SKM-1 (cell line): ENCODE data around the gene POMT1.
"Not testable (repeated sequence)": the region's sequence is repeated elsewhere in the genome, so short reads cannot be mapped to it uniquely, and the experiment has no call there.

Experiments
- DNase-seq: peaks from one replicate; lab custom pipeline; 2025; ENCODE audit not compliant: unreplicated experiment; lab: John Stamatoyannopoulos, UW

POMT1 gene

GRCh38 chr9:131494296-131494870 is 8.3 kb upstream of the POMT1 start:
- DNase-seq = no peak

GRCh38 chr9:131495785-131496184 is 6.9 kb upstream of the POMT1 start:
- DNase-seq = no peak

GRCh38 chr9:131496844-131497405 is 5.8 kb upstream of the POMT1 start:
- DNase-seq = no peak

GRCh38 chr9:131499254-131499767 is 3.4 kb upstream of the POMT1 start:
- no peak for DNase-seq

GRCh38 chr9:131500377-131500776 is 2.3 kb upstream of the POMT1 start:
- no peak for DNase-seq

- DNase-seq = no peak
These were observed 1.7 kb upstream of the POMT1 start for GRCh38 chr9:131500939-131501541.

- no peak for DNase-seq
These were observed 1.1 kb downstream of the POMT1 start for GRCh38 chr9:131503626-131504465.

- DNase-seq = no peak
These were observed 2.3 kb downstream of the POMT1 start for GRCh38 chr9:131505012-131505411.

GRCh38 chr9:131511416-131511815 is 8.7 kb downstream of the POMT1 start:
- DNase-seq = no peak

- DNase-seq = no peak
These were observed 9.2 kb downstream of the POMT1 start for GRCh38 chr9:131511880-131512279.

GRCh38 chr9:131513177-131513576 is 10.5 kb downstream of the POMT1 start:
- no peak for DNase-seq

GRCh38 chr9:131515559-131516031 is 12.9 kb downstream of the POMT1 start:
- DNase-seq = not testable (repeated sequence)

- DNase-seq = no peak
These were observed 13.4 kb downstream of the POMT1 start for GRCh38 chr9:131516100-131516499.

- no peak for DNase-seq
These were observed 14.2 kb downstream of the POMT1 start for GRCh38 chr9:131516930-131517329.

GRCh38 chr9:131517761-131518190 is 15.1 kb downstream of the POMT1 start:
- DNase-seq = no peak

GRCh38 chr9:131518553-131518952 is 15.8 kb downstream of the POMT1 start:
- DNase-seq = no peak

- DNase-seq = no peak
These were observed 17.8 kb downstream of the POMT1 start for GRCh38 chr9:131520503-131520902.

GRCh38 chr9:131521203-131521602 is 18.5 kb downstream of the POMT1 start:
- DNase-seq = no peak

- DNase-seq = no peak
These were observed 19.1 kb downstream of the POMT1 start for GRCh38 chr9:131521822-131522221.

GRCh38 chr9:131522257-131523085 is 19.8 kb downstream of the POMT1 start:
- DNase-seq = no peak

- DNase-seq = no peak
These were observed 20.3 kb downstream of the POMT1 start for GRCh38 chr9:131523086-131523388.
